ENCODE data around the gene FSTL4.
"Not testable (repeated sequence)": the region's sequence is repeated elsewhere in the genome, so short reads cannot be mapped to it uniquely, and the experiment has no call there.

FSTL4 gene

GRCh38 chr5:133170756-133171387 lies 441.5 kb downstream of the FSTL4 start:
- not testable (repeated sequence) for ATAC-seq
- peak; percentile 25 for DNase-seq

- DNase-seq: no peak
- no peak for ATAC-seq
These were observed 447.6 kb downstream of the FSTL4 start for GRCh38 chr5:133164759-133165158.

DNA sequence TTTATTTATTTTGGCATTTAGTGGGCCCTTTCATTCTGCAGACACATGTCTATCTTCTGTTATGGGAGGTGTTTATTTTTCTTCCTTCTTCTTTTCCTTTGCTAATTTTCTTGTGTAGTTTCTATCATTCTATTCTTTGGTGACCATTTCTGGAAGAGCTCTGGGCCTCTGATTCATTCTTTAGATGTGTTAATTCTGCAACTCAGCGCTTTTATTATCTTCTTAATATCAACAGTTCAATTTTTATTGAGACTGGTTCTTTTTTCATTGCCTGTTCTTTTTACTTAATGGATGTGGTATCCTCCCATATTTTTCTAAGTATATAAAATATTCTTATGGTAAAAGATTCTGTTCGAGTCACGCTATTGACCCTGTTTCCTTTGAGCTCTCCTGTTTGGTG lies 448.5 kb downstream of the FSTL4 start:
- ATAC-seq: no peak
- DNase-seq: no peak

- ATAC-seq (no peak), DNase-seq (no peak)
These were observed 452.8 kb downstream of the FSTL4 start for GRCh38 chr5:133159543-133159942.

DNA sequence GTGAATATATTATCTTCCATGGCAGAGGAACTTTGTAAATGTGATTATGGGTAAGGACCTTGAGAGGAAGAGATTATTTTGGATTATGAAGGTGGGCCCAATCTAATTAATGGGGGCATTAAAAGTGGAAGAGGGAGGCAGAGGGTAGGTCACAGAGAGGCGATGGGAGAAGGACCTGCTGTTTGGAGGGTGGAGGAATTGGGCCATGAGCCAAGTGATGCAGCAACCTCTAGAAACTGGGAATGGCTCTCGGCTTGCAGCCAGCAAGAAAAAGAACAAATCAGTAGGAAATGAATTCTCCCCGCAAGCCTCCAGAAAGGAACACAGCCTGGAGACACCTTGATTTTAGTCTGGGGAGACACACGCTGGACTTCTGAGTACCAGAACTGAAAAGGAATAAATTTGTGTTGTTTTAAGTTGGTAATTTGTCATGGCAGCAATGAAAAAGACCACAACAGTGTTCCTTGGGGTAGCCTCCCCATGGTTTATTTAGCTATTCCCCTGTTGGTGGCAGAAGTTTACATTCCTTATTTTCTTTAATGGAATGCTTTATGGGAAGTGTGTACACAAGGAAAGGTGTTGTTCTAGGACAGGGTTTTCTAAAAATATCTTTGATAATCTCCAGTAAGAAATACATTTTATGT lies 456.9 kb downstream of the FSTL4 start:
- ATAC-seq: no peak
- no peak for DNase-seq

DNA sequence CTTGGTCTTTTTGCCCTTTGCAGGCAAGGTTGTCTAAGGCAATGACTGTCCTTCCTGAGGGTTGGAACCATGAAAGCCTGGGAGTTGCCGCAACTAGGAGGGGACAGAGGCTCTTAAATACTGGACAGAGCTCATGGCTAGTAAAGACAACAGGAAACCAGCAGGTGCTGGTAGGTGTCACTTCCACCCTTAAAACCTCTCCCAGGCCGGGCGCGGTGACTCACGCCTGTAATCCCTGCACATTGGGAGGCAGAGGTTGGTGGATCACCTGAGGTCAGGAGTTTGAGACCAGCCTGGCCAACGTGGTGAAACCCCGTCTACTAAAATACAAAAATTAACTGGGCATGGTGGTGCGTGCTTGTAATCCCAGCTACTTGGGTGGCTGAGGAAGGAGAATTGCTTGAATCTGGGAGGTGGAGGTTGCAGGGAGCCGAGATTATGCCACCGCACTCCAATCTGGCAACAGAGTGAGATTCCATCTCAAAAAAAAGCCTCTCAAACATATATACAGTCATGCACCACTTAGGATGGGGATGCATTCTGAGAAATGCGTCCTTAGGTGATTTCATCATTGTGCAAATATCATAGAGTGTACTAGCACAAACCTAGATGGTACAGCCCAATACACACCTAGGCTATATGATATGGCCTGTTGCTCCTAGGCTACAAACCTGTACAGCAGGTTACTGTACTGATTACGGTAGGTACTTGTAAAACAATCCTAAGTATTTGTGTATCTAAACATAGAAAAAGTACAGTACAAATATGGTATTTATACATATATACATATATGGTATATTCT lies 457.9 kb downstream of the FSTL4 start:
- ATAC-seq (no peak), DNase-seq (no peak)

GRCh38 chr5:133150909-133151544 lies 461.3 kb downstream of the FSTL4 start:
- ATAC-seq (no peak), DNase-seq (no peak)

DNA sequence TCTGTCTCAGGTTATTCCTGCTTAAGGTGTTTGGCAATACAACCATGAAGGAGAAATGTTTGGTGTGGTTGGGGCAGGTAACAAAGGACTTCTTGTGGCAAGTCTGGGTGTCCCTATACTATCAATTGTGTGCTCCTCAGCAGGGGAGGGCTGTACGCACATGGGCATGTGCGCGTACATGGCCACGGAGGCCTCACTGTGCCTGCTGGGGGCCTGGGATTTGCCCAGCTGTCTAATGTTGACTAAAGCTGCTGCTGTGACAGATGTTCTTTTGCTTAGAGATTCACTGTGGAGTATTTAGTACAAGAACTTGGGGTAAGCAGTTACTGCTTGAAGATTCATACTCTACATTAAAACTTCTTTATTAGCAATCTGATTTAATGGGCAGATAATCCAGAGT lies 463.0 kb downstream of the FSTL4 start:
- ATAC-seq (no peak), DNase-seq (no peak)

- no peak for ATAC-seq
These were observed 464.4 kb downstream of the FSTL4 start for GRCh38 chr5:133147815-133148567.

DNA sequence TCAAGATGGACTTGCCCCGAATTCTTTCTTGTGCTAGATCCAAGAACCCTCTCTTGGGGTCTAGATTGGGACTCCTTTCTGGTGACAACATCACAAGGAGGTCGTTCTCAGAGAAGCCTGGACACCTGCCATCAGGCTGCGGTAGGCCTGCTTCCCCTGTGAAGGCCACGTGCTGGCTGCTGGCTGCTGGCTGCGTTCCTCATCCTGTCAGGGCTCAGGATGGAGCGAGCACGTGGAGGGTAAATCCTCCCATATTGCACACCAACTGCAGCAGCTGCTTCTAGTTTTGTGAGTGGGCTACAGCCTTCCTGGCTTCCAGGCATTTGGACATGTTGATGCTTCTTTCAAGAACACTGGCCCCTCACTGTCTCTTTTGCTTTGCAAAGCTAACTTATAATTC lies 464.9 kb downstream of the FSTL4 start:
- DNase-seq: peak; percentile 7
- no peak for ATAC-seq

More at GRCh38 chr5:133147815-133148567, 464.4 kb downstream of the FSTL4 start:
- DNase-seq: no peak

Data from stimulated activated naive CD8-positive, alpha-beta T cell treated with anti-CD3 and anti-CD28 coated beads, Interleukin-15, Interleukin-2, amounts not matched to agents 100 U/mL and 50 U/mL, for 24 hours (primary cell).